Measurements from ENCODE around the gene PLPP2.
"Not testable (repeated sequence)": the region's sequence is repeated elsewhere in the genome, so short reads cannot be mapped to it uniquely, and the experiment has no call there.

The PLPP2 gene

DNA sequence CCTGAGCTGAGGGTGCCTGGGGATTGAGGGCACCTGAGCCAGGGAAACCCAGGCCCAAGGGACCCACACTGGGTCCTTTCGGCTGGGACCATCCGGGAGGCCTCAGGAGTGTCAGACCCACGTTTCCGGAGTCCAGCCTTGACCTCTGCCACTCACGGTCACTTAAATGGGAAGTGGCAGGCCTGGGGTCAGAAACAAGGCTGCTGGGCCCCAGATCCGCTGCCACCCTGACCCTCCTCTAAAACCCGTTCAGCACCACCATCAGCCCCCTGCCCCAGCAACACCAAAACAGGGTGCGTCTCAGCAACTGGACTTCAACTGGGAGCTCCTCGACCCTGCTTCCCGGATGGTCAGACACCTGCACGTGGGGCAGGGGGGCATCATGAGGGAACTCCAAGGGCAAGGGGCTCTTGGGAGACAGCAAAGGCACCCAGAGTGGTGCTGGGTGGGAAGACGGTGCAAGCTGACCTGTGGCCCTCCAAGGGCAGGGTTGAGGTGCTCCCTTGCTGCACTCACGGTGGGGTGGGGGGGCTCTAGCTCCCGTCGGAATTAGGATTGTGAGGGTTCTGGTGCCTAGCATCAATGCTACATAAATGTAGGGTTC lies 1.2 kb upstream of the PLPP2 start:
- no peak for DNase-seq

DNA sequence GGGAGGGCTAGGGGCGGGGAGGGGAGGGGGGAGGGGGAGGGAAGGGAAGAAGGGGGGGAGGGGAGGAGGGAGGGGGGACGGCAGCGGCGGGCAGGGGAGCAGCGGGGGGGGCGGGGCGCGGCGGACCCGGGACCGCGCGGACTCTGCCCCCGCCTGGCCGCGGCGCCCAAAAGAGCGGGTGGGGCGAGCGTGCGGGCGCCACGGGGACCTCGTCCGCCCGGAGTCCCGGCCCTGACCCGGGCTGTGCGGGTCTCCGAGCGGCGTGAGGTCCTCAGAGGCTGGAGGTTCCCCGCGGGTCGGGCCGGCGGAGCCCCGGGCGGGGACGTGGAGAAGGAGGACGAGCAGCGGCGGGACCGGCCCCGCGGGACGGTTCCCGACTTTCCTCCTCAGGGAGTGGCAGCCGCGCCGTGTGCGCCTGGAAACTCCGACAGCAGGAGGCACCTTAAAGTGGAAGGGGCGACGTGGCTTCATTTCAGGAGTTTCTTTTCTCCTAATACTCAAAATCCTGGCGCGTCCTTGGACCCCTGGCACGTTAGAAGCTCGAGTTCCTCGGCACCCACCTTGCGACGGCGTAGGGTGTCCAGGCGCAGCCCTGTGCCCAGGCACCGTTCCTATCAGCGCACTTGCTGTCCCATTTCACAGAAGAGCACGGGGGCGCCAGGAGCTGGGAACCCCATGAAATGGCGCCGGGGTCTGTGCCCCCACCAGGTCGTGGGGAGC lies 518 bp upstream of the PLPP2 start:
- DNase-seq: no peak

DNA sequence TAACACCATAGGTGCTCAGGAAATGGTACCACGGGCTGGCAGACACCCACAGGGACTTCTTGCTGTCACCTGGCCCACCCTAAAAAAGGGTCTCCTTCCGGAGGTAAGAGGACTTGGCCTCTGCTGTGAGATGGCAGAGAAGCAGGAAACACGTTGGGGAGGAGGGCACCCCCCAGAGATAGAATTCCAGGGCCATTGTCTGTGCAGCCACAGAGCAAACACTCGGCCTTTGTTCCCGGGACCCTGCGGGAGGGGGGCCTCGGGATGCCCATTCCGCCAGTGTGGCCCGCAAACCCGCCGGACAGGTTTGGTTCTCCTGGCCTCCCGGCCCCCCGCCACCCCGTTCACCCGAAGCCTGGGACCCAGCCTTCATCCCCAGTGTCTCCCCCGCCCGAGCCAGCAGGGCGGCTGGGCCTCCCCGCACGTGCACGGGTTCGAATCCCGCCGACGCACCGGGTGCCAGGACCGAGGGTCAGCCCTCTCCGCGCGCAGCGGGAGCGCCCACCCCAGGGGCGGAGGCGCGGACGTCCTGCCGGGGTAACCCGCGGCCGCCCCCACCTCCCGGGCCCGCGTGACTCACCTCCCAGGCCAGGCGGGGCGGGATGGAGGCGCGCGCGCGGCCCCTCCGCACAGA lies 714 bp downstream of the PLPP2 start:
- no peak for DNase-seq

DNA sequence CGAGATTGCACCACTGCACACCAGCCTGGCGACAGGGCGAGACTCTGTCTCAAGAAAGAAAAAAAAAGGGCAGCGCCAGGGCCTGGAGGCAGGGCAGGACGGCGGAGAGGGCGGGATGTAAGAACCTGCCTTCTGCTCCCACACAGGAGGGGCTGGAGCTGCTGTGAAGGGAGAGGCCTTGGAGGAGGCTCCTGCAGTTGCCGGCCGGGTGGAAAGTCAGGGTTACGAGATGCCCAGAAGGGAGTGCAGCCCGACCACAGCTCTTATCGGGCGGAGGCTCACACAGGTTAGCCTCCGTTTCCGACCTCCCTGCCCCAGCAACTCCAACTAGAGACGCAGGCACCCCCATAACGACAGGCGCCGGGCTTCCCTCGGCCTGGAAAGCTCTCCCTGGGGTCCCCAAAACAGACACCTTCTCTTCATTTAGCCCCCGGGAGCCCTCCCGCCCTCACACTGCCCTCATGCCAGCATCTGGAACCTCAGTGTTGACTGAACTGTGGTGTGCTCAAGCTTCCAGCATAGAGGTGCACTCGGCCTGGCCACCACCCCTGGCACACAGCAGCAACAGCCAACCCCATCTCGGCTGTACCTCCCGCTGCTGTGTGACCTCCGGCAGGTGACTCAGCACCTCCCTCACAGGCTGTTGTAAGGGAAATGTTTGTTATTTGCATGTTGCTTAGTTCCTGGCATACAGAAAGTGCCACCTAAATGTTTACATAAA lies 1.4 kb downstream of the PLPP2 start:
- no peak for DNase-seq

DNA sequence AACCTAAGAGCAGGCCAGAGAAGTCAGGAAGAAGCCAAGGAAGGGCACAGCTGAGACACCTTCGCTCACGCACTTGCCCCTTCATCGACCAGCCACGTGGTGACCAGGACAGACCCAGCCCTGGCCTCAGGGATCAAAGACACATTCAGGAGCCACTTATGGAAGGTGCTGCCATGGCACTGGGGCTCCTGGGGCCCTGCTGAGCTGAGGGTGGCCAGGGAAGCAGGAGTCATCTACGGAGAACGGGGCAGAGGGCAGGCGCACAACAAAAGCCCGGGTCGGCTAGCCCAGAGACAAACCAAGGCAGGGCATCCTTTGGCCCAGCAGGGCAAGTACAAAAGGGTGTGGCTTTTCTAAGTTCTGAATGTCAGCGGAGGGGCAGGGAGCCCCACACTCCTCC lies 2.3 kb downstream of the PLPP2 start:
- no peak for DNase-seq

DNA sequence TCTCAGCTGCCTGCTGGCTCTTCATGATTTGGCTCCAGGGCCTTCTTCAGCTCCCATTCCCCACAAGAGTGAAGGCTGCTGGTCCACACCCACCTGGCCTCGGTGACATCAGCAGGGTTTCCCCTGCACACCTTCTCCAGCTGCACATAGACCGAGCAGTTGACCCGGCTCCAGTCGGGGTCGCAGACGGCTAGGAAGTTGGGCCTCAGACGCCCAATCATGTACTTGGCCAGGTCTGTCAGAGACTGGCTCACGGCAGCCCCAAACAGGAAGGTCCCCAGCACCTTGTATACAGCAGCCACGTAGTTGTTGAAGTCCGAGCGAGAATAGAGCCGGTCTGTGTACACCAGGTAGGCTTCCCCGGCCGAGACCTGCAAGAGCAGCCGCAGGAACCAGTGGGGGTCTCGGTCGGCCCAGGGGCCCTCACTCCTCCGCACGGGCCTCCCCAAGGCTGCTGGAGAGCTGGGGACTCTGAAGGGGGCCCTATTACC lies 3.8 kb downstream of the PLPP2 start:
- DNase-seq: no peak

DNA sequence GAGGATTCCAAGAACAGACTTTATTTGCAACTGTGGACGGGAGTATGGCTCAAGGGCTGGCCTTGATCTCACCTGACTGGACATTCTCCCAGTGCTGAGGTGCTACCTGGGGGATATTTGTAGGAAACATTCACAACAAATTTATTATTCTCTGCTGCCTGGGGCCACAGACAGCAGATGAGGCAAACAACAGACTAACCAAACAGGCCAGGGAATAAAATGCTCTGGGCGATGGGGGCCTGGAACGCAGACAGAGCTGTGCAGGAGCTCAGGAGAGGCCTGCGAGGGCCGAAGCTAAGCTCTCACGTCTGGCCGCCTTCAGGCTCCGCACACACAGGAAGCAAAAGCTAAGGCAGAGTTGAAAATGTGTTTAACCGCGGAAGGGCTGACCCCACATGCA lies 7.8 kb downstream of the PLPP2 start:
- no peak for DNase-seq

DNA sequence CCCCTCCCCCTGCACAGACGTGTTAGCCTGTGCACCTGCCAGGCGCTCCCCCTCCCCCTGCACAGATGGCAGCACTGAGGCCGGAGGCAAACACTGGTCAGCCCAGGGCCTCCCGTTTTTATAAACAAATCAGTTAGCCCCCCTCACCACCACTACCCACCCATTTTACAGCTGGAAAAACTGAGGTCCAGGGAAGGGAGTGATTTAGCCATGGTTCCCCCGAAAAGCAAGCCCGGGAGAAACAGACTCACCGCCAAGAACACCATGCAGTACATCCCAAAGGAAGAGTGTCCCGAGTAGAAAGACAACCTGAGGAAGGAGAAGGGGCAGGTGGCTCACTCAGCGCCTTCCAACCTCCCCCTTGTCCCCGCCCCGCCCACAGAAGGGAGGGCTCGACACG lies 8.7 kb downstream of the PLPP2 start:
- no peak for DNase-seq

DNA sequence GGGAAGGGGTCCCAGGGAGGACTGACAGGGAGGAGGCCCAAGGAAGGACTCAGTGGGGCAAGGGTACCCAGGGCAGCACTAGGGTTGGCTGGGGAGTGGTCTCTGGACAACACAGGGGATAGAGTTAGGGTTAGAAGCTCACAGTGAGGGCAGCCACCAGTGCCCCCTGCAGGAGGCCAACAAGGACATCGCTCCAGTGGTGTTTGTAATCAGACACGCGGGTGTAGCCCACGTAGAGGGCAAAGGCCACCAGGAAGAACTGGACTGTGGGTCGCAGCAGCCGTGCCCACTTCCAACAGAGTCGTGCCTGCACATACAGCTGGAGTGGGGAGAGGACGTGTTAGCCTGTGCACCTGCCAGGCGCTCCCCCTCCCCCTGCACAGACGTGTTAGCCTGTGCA lies 9.2 kb downstream of the PLPP2 start:
- no peak for DNase-seq

DNA sequence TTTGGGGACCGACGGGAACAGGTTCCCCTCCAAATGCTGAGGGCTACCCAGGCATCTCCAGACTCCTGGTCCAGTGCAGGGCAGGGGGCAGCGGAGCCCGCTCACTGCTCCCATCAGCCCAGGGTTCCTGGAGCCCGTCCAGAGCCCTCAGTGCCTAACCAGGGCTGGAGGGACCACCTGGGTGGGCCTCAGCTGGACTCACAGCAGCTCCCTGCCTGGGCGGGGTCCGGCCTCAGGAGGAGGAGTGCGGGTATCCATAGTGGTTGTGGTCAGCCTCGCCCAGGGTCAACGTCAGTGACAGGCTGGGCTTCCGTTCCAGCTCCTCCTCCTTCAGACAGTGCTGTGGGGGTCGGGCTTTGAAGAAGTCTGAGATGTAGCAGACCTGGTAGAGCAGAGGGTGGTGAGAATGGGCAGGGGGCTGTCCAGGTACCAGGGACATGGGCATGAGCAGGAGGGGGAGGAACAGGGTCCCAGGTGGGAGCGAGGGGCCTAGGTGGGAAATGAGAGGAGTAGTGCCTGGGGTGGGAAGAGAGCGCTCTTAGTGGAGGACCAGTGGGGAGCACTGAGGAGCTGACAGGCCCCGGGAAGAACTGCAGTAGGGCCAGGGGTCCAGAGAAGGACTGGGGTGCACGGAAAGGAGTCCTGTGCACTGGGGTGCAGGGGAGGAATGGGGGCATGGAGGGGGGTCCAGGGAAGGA lies 9.9 kb downstream of the PLPP2 start:
- no peak for DNase-seq

DNA sequence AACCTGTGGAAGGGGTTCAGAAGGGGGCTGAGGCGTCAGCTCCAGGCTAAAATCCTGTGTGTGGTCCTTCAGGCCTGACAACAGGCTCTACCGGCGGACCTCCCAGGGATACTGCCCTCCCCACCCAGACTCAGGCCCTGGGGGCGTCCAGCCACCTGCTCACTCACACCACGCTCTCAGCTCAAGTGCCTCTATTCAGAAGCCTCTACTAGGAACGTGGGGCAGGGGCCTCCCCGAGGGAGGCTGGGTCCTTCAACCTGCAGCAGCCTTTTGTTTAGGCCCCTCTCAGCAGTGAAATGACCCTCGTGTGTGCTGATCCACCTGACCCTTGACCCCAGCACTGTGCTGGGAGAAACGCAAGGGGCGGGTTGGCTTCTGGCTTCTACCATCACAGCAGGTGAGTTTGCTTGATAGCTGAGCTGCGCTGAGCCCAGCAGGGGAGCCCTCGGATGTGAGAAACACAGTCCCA lies 10.6 kb downstream of the PLPP2 start:
- DNase-seq: no peak

DNA sequence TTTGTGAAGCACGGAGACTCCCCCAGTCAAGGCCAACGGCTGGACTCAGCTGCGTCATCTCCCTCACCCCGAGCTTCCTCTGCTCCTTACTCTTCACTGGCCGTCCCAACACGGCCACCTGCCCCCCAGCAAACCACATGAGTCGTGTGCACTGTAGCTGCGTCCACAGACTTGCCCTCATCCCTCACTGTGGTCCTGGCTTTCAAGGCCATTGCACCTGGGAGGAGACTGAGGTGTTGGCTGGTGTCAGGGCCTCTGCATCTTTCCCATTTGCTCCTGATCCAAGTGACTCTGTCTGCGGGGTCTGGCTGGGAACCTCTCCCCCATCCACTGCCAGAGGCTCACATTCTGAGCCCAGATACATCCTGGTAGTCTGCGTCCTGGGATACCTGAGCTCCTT lies 11.5 kb downstream of the PLPP2 start:
- DNase-seq: no peak

DNA sequence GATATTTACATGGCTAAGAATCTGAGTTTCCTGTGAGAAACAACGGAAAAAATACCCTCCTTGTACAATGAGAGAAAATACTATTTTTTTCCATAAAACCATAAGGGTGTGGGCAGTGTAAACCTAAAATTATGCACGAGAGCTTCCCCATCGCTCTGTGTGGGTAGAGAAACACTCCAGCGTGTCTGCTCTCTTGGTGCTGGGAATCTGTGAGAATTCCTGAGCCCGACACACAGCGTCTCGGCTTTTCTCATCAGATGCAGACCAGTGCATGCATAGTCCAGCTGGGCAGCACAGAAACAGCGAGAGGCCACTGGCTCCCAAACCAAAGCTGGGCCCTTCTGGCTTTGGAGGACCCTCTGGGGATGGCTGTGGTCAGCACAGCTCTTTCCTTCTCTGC lies 12.0 kb downstream of the PLPP2 start:
- no peak for DNase-seq

DNA sequence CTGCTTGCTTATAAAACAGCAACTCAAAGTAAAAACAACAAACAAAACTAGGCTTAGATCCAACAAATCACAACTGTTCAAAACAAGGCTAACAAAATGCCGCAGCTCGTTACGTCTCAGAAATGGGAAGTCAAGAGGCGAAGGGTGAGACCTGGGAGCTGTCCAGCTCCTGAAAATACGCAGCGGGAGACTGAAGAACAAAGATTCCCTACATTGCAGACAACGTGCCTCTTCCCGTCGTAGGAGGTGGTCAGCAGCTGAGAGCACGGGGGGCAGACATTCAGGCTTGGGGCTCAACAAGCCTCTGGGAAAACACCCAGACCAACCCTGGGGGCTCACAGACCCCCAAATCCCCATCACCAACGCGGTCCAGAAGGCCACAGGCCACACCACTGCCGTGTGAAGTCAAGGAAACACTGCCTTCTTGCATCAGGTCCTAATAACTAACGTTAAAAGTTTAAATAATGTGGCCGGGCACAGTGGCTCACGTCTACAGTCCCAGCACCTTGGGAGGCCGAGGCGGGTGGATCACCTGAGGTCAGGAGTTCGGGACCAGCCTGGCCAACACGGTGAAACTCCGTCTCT lies 13.5 kb downstream of the PLPP2 start:
- no peak for DNase-seq

DNA sequence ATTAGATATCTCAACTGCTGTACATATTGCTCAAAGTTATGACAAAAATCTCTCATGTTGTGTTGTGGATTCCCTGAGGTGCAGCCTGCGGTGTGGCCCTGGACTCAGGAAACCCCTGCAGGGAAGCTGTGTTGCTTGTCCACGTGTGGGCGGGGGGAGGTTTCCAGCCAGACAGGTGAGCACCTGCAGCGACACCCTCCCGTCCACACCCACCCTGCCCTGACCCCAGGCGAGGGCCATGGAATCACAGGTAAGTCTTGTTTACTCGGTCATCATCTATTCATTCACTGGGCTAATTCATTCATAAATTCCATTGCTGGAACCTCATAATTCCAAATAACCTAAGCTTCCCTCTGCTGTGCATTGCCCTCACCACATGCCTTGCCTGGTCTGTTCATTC lies 14.1 kb downstream of the PLPP2 start:
- DNase-seq: no peak

DNA sequence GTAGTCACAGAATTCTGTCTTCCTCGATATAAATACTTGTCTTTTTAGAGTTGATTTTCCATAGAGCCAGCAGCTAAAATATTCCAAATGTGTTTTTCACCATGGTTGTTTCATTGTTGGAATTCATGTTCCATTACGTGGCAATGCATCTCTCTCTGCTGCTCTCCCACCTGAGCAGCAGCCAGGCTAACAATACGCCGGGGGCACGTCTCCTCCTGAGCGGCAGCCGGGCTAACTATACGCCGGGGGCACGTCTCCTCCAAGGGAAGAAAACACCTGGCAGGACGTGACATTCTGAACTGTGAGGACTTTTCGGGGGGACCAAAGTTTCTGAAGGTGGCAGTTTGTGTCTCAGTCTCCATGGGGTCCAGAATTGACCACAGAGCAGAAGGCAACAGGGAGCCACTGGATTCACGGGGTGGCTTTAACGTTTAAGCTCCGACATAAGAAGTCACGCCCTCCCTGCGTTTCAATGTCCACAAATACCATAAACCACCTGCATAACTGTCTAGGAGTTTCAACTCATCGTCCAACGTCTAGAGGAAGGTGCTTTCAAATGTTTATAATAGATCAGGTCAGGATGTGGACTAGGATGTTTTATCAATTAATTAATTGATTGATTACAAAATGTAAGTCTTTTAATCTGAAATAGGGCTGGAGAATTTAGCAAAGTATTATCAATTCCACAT lies 15.1 kb downstream of the PLPP2 start:
- no peak for DNase-seq

DNA sequence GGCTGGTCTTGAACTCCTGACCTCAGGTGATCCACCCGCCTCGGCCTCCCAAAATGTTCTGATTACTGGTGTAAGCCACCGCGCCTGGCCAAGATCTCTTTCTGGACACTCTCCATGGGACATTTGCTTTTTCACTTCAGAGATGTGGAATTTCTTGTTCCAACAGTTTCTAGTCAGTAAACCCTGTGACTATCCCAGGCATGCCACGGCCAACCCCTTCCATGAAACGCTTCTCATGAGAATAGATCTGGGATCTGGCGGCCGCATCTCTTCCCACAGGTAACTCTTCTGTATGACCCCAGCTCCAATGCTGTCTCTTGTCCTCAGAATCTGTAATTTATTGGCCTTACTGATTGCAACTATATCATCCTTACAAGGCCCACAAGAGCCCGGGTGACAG lies 16.2 kb downstream of the PLPP2 start:
- DNase-seq: no peak

DNA sequence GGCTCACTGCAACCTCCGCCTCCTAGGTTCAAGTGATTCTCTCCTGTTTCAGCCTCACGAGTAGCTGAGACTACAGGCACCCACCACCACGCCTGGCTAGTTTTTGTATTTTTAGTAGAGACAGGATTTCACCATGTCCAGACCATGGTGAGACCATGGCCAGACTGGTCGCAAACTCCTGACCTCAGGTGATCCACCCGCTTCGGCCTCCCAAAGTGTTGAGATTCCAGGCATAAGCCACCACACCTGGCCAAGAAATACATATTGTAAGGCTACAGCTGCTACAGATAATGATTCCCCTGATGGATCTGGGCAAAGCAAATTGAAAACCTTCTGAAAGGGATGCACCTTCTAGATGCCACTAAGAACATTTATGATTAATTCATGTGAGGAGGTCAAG lies 17.8 kb downstream of the PLPP2 start:
- no peak for DNase-seq

DNA sequence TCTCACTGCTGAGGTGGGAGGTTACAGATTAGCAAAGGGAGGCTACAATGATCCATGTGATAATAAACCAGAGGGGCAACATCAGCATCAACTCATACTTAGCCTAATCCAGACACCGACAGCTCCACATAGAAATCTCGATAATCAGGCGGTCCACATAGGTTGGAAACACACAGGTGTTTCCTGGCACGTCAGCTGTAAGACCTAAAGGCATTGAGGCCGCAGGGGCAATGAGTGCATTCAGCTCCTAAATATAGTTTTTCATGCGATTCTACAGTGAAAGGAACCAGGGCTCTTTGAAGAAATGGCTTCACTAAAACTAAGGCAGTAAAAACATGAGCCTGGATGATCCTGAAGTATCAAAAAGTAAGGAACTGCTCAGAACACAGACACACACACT lies 19.3 kb downstream of the PLPP2 start:
- DNase-seq: no peak

DNA sequence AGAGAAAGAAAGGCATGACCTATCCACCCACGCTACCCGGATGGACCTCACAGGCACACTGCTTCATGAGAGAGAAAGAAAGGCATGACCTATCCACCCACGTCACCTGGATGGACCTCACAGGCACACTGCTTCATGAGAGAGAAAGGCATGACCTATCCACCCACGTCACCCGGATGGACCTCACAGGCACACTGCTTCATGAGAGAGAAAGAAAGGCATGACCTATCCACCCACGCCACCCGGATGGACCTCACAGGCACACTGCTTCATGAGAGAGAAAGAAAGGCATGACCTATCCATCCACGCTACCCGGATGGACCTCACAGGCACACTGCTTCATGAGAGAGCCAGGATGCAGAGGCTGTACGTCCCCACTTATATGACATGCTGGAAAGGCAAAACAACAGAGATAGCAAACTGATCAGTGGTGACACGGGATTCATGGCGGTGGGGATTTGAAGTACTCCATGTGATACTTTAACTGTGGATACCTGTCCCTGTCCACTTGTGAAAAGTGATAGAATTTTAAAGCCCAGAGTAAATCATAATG lies 20.4 kb downstream of the PLPP2 start:
- not testable (repeated sequence) for DNase-seq

DNA sequence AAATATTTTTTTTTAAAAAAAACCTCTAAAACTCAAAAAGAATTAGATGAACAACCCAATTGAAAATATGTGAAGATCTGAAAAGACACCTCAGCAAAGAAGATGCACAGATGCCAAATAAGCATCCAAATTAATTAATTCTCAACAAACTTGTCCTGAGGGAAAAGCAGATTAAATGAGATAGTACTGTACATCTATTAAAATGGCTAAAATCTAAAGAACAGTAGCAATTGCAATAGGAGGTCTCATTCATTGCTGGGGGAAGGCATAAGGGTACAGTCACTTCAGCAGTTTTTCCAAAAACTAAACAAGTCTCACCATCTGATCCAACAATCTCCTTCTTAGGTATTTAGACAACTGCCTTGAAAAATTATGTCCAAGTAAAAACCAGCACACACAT lies 22.0 kb downstream of the PLPP2 start:
- no peak for DNase-seq

DNA sequence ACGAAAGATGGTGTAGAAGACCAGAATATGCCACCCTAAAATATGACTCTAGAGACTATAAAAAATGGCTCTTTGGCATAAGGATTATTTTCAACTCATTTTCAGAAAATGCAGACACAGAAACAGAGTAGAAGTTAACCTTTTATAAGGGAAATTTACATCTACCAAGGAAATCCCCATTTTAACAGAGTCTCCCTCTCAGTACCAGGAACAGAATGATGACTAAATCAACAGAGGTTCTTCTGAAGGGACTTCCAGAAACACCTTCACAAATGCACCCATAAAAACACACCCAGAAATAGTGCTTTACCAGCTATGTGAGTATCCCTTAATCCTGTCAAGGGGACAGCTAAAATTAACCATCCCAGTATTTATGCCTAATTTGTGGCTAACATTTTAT lies 29.1 kb downstream of the PLPP2 start:
- no peak for DNase-seq
